Measurements from ENCODE around the gene LHFPL6.

DNA sequence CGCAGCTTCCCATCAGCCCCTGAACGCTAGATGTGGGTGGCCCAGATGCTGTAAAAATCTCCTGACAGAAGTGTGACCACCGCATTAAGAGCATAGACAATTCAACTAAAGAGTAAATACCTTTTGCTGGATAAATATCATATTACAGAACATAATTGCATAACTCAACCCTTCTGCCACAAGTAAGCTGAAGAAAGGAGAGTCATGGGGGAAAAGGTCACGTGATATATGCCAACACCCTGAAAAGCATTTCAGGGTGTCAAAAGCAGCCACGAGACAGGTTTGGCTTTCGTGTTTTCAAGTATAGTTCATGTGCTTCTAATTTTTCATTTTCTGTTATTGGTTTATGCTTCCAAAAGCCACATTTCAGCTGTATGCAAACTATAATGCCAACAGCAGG lies 71.3 kb downstream of the LHFPL6 start:
- TF ChIP-seq, protein P1, sequence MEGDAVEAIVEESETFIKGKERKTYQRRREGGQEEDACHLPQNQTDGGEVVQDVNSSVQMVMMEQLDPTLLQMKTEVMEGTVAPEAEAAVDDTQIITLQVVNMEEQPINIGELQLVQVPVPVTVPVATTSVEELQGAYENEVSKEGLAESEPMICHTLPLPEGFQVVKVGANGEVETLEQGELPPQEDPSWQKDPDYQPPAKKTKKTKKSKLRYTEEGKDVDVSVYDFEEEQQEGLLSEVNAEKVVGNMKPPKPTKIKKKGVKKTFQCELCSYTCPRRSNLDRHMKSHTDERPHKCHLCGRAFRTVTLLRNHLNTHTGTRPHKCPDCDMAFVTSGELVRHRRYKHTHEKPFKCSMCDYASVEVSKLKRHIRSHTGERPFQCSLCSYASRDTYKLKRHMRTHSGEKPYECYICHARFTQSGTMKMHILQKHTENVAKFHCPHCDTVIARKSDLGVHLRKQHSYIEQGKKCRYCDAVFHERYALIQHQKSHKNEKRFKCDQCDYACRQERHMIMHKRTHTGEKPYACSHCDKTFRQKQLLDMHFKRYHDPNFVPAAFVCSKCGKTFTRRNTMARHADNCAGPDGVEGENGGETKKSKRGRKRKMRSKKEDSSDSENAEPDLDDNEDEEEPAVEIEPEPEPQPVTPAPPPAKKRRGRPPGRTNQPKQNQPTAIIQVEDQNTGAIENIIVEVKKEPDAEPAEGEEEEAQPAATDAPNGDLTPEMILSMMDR (IDR thresholded peaks at IDR 0.05) = no peak
- TF ChIP-seq POLR2A (IDR thresholded peaks at IDR 0.05) = no peak
- no peak for TF ChIP-seq POLR2AphosphoS5 (IDR thresholded peaks at IDR 0.05)

Data from prostate gland (tissue), 2 donors.